Stimulated activated CD8-positive, alpha-beta memory T cell treated with anti-CD3 and anti-CD28 coated beads, Interleukin-7, amount 100 ng/mL, for 48 hours (primary cell): Measurements from ENCODE around the gene WHRN.

Experiments used
- DNase-seq, 2 donors: peaks; one replicate each; pipeline ENCODE4 v3.0.0-alpha.2; 2020; ENCODE audit warnings: low read depth in 1 of 2; ENCODE audit errors: extremely low read depth in 1 of 2

Gene WHRN

DNA sequence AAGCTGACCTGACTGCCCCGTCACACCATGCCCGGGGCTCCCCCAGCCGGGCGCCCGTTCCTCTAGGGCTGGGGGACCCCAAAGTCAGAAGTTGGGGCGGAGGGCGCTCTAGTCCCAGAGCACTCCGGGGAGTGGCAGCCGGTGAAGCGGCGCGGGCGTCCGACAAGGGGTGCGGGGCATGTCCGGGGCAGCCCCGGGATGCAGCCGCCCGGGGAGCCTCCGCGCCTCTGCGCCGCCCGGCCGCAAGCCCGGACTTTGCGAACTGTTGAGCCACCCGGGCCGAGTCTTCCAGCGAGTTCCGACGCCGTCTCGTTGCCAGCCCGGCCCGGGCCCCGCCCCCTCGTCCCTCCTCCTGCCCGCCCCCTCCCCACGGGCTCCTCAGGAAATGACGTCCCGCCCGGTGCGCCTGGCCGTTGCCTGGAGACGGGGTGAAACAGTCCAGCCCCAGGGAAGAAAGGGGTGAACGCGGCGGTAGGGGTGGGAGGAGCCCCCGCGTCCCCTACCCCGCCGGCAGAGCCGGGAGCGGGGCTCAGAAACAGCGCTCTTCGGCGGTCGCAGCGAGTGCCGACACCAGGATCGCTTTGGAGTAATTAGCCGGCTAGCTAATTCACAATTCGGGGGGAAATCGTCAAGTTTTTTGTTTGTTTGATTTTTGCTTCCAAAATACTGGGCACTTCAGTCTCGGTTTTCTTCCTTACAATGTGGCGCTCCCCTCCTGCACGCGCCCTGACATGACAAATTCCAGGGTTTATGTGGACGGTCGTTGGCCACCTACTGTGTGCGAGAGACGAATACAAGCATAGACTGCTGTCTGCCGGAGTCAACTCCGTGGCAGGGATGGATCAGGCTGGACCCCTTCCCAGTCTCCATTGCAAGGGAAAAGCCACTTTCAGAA is at the start of gene WHRN:
Gene WHRN, minus strand, starts transcription at position 287 of the 895 bp plus-strand sequence. CDS start 672 bp downstream, outside the sequence.
- peak; percentile 76 to 85 for DNase-seq

DNA sequence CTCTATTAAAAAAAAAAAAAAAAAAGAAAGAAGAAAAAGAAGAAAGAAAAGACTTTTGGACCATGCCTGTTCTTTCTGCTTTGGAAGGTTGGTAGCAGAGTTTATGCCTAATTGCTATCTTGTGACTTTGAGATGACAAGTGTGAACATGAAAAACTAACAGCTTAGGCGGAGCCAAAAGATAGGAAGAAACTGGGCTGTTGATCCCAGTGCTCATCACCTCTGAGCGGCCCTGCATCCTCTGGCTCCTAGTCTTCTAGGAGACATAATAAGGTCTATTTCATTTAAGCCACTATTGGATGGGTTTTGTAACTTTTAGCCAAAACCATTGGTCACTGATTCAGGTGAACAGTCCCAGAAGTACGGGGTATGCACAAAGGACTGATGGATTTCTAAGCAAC is 47.9 kb upstream of the WHRN start:
- no peak for DNase-seq

DNA sequence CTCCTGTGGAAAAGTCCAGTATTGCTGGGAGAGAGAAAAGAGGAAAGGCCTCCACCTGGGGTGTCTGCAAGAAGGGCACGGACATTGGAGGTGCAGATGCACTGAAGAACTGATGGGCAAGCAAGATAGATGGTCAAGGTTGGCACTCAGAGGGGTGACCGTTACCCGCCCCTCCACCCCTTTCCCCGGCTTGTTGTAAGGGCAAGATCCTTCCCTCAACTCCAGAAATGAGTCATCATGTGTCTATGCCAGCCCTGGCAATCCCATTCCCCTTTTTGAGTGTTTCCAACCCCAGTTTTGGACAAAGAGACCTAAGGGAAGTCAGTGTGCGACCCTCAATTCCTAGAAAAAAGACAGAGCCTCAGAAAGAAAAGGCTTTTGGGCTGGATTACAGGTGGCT is 47.4 kb upstream of the WHRN start:
- DNase-seq, result no peak

DNA sequence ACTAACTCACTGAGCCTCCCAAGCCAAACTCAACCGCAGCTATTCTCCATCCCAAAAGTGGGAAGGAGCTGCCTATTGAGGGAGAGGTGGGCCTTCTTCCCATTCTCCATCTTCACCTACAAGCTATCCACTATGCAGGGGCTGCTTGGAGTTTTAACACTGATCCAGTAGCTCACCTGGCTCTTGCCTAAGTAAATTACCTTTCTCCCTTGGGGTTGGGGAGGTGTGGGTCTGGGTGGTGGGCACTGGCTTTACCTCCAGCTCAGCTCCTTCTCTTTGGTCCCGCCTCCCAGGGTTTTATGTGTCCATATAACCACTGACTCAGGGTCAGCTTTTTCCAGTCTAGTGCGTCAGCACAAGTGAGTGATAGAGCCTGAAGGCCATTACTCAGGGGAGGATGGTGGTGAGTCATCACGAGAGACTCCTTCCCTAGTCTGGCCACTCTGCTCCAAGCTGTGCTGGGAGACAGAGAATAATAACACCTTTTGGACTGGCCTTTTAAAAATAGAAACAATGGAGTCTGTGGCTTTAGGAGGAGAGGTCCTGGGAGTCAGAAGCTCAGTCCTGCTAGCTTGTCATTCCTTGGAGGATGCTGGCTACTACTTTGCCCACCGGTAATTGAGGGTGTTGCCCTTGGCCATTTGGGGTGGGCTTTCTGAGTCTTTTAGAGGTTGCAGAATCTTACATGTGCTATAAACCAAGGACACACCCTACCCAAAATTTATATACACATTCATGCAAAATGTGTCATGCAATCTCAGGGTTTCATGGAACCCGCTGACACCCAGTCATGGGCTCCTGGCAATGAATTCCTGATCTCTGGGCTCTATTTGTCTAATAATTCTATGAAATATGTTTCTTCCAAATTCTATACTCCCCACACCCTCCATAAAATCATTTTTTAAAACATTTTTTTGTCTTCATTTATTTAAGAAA is 46.7 kb upstream of the WHRN start:
- DNase-seq, result no peak

DNA sequence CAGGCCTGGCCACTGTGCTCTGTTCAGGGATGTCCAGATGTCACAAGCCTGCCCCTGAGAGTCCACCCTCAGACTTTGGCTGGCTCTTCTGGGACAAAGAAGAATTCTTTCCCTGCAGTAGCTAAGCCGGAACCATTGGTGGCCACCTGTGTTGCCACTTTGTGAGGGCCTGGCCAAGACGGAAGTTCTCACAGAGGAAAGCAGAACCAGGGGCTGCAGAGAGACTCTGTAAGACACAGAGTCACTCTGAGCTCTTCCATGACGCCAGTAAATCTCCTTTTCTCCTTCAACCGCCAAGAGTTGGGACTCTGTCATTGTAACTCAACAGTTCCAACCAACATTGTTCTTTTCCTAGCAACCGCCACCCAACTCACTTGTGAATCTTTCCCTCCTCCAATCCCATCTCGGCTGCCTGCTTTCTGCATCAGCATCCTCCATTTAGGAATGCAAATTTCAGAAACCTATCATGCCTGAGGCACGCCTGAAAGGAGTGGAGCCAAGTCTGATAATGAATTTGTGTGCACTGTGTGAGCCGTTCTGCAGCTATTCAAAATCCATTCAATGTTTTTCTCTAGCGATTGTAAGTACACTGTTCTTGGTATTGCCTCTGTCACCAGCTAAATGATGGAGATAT is 44.5 kb upstream of the WHRN start:
- DNase-seq, result no peak

DNA sequence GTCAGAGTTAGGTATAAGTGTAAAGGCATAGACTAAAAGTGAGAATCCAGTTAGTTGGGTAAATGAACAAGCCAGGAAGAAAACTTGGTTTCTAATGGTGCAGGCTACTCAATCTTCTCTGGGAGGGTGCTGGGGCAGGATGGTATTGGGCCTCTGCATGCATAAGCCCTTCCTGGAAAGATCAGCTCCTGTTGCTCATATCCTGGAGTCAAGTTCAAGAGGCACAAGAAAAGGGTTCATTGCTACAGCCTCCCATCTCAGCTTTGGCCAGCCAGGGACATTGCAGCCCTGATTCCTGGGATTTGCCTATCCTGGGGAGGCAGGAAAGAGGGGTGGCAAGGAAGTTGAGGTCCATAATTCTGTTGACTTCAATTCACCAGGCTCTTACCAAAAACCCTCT is 41.6 kb upstream of the WHRN start:
- DNase-seq, result no peak

DNA sequence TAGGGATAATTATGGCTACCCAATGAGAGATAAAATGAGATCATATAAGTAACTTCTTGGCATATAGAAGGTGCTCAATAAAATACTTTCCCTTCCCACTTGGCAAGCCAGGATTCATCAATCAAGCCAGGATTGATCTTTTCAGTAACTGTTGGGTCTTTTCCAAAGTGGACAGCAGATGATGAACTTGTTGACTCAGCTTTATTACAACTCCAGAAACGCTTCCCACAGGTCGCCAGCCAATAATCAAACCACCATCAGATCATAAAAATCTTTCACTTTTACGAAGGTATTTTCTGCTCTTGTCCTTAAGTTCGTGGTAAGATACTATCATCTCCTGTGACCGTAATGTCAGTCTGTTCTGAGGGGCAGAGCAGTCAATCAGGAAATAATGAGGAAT is 39.8 kb upstream of the WHRN start:
- no peak for DNase-seq

DNA sequence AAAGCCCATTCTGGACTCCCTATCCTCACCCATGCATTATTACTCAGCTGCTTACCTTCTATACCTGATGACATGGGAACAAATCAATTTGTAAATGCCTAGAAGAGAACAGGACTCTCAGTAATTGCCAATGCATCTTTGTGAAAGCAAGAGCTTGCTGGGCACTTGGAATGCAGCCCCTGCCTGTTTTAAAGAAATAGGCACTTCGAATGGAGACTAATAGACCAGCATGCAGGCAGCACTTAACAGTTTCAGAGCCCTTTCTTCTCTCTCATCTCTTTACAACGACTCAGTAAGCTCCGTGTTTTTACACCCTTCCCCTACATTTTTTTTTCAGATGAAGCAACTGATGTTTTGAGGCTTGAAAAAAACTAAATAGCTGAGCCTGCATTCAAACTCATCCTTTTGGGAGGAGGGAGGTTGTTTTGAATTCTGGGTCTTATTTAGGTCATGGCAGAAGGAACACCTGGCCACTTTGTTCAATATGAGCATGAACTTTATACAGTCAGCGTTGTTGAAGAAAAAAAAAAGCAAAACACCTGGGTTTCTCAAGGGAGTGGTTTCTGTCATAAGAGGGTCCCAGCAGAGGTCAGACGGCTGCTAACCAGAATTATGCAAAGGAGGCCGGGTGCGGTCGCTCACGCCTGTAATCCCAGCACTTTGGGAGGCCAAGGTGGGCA is 34.6 kb upstream of the WHRN start:
- no peak for DNase-seq

DNA sequence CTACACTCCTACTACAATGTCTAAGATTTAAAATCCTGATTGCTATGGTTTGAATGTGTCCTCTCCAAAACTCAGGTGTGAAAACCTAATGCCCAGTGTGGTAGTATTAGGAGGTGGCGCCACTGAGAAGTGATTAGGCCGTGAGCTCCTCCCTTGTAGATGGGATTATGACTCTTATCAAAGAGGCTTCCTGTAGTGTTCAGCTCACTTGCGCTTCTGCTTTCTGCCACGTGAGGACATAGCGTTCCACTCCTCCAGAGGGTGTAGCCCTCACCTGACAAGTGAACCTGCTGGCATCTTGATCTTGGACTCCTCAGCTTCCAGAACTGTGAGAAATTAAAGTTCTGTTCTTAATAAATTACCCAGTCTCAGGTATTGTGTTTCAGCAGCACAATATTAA is 33.0 kb upstream of the WHRN start:
- DNase-seq, result no peak

DNA sequence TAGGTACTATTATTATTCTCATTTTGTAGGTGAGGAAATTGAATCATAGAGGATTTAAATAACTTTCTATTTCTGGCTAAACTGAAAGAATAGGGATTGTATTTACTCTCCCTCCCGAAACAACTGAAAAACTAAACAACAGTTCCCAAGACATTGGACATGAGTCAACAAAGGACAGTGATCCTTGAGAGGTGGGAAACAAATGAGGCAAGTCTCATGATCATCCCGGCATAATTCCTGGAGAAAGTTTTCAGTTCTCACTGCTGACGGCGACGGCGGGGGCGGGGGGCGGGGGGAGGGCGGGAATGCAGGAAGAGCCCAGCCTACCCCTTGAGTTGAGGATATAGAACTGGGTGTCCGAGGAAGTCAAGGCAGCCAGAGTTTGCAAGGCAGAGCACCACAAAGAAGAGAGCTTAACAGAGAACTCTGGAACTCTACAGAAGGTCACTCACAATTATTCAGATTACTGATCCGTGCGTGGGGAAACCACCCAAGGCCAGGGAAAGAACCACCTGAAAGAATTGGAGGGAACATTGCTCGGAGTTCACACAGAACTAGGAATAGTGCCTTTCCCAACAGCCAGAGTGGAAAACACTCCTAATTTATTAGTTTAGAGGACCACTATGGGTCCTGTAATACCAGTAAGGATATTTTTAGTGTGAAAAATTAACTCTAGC is 27.4 kb upstream of the WHRN start:
- DNase-seq, result no peak

DNA sequence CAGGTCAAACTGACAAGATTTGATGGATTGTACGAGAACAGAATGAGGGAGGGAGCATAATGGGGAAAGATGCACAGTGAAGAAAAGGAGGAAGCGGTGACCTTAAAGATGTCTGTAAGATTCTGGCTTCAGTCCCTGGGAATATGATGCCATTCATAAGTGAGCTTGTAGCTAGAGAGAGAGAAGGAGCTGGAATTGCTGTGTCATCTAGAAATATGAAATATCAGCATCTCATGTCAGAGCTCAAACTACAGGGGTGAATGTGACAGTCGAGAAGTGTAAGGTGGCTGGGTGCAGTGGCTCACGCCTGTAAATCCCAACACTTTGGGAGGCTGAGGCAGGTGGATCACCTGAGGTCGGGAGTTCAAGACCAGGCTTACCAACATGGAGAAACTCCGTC is 24.0 kb upstream of the WHRN start:
- DNase-seq, result no peak

DNA sequence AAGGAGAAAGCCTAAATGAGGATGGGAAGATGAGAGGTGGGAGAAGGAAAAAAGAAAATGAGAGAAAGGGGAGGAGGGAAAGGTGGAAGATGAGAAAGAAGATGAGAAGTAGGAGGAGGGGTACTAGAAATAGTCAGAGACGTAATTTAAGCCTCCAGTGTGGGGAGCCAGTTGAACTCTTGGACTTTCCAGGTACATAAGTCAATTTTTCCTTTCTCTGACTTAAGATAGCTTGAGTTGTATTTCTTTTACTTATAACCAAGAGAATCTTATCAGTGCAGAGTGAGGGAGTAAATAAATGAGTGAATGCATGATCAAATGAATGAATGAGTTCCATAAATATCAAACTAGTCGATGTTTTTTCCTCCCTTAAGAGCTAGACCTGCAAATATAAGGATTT is 21.5 kb upstream of the WHRN start:
- no peak for DNase-seq

DNA sequence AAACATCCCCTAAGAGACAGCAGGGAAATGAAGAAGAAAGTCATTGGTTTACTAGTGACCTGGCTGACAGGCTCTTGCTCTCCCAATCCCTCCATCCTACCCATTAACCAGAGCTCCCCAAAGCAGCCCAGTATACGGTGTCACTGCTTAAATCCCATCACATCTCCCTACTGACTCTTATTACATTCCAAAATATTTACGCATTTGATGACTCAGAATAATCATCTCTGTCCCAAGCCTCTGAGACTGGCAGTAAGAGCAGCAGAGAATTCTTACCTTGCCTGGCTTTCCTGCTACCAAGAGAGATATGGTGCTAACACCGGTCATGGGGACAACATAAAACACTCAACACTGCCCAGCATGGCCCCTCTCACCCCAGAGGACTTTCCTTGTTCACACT is 20.2 kb upstream of the WHRN start:
- DNase-seq, result no peak

DNA sequence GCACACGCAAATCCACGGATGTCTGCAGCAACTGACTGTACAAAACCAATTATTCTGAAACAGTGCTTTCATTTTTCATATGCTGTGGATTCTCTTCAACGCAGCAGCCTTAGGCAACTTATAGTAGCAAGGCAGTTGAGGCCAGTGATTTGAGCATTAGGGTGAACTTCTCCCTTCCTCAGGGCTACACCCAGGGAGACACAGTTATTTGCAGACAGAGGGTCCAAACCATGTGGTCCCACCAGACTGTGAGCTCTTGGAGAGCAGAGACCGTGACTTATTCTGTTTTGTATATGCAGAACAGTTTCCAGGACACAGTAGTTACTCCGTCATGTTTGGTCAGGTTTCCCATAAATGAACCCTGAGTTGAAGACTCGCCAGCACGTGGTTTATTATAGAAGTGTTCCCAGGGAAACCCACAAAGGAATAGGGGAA is 19.0 kb upstream of the WHRN start:
- DNase-seq, result no peak

DNA sequence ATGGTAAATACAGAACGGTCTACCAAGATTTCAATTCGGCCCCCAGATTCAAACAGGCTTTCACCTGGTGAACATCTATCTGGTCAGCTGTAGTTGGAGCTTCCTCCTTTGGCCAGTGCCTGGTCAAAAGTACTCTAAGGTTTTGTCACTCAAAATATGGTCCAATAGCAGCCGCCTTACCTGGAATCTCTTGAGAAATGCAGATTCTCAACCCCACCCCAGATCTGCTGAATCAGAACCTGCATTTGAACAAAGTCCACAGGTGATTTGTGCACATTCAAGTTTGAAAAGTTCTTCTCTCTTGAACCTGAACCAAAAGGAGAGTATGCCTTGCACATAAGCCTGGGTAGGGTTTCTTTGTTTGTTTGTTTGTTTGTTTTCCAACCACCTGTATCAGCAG is 17.6 kb upstream of the WHRN start:
- no peak for DNase-seq

DNA sequence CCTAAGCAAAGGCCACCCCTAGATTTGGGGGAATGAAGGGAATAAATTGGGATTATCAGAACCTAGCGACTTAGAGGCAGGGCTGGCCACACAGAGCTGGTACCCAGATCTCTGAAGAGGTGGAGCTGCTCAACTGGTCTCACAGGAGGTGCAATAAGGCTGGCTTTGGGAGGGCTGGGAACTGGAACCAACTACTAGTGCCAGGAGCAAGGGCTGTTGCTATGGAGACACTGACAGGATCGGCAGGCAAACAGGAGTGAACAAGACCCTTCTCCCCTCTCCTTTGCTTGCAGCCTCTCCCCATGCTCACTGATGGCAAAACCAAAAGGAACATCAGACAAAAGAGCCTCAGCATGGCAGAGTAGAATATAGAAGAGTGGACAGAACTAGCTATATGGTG is 17.0 kb upstream of the WHRN start:
- DNase-seq, result no peak

DNA sequence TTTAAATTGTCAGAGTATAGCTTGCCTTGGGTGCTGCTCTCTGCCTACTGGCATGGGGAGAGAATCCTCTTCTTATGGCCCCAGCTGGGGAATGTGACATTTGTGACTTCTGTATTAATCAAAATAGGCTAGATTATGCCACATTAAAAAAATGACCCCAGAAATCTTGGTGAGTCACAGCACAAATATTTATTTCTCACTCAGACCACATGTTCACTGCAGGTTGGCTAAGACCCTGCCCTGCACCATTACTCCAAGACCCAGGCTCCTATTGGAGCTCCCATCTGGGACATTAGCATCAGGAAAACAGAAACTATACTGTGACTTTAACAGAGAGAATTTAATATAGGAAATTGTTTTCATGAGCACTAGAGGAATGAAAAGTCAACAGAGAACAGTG is 16.6 kb upstream of the WHRN start:
- no peak for DNase-seq

DNA sequence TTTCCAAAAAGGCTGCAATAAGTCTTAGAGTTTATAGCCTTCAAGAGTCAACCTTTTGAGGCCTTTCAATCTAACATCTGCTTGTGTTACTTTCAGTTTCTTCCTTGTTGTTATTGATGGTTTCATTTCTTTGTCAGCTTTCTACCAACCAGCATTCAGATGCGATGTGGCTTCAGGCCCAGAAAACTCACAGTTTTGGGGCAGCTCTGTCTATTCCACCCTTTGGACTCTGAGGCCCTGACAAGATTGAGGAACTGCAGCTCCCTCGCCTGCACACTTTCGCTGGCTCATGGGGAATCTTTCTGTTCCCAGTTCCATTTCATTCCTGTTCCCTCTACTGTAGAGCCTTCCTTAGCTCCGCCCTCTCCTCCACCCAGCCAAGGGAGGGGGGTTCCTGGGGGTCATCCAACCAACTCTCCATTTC is 13.3 kb upstream of the WHRN start:
- no peak for DNase-seq

DNA sequence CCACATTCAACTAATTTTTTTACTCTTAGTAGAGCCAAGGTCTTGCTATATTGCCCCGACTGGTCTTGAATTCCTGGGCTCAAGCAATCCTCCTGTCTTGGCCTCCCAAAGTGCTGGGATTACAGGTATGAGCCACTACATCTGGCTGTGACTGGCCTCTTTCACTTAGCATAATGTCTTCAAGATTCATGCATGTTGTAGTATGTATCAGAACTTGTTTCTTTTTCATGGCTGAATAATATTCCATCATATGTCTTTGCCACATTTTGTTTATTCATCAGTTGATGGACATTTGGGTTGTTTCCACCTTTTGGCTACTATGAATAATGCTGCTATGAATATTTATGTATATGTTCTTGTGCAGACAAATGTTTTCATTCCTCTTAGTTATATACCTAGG is 12.8 kb upstream of the WHRN start:
- no peak for DNase-seq

DNA sequence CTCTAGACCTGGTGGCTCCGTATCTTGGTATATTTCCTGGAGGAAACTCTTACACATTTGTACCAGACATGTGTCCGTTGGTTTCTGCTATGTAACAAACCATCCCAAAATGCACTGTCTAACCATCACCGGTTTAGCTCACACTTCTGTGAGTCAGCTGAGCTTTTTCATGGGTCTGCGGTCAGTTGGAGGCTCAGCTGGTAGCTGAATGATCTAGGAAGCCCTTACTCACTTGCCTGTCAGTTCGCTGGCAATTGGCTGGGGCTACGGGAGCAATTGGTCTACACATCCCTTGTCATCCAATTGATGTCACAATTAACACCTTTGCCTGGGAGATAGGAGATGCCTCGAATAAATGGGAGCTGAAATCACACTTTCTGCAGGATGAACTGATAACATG is 11.6 kb upstream of the WHRN start:
- DNase-seq, result no peak
